ENCODE data around the gene NUDT16L1.

DNA sequence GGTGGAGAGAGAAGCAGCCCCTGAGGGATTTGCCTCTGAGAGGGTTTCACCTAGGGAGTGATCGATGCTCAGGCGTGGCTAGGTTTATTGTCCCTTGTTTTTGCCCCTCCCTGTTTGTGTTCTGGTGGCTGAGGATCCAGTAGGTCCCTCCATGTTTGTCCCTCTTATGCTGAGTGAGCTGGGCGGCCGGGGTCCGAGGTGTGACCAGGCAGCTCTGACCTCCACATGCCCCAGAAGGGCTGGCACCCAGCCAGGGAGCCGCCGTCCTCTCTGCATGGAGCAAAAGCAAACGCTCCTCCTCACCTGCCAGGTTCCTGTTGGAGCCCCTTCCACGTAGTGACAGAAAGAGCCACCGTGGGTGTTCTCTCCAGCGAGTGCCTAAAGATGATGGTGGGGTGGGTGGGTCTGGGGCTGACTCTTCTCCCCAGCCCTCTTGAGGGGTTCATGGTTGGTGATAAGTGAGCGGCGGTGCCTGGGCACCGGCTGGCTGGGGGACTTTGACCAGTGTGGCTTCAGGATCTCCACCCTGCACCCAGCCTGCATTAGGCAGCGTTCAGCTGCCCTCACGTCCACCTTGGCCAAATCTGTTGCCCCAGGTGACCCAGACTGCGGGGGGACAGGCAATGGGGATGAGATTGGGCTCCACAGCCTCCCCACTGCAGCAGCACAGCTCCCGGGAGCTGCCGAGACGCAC, 14.1 kb upstream of the NUDT16L1 start:
- TF ChIP-seq, protein P1, sequence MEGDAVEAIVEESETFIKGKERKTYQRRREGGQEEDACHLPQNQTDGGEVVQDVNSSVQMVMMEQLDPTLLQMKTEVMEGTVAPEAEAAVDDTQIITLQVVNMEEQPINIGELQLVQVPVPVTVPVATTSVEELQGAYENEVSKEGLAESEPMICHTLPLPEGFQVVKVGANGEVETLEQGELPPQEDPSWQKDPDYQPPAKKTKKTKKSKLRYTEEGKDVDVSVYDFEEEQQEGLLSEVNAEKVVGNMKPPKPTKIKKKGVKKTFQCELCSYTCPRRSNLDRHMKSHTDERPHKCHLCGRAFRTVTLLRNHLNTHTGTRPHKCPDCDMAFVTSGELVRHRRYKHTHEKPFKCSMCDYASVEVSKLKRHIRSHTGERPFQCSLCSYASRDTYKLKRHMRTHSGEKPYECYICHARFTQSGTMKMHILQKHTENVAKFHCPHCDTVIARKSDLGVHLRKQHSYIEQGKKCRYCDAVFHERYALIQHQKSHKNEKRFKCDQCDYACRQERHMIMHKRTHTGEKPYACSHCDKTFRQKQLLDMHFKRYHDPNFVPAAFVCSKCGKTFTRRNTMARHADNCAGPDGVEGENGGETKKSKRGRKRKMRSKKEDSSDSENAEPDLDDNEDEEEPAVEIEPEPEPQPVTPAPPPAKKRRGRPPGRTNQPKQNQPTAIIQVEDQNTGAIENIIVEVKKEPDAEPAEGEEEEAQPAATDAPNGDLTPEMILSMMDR (IDR thresholded peaks at IDR 0.05; ENCODE audit: low read length) = no peak
- no peak for TF ChIP-seq EZH2 (IDR thresholded peaks at IDR 0.05; ENCODE audit: borderline replicate concordance, low read length)
